Caco-2 (cell line): ENCODE results near the gene PRDM11. TPM values are rescaled to one million over a fixed set of nuclear protein-coding genes. Genes with fewer than 3 reads are reported as not detected.
A peak's percentile ranks its signal among the peaks of the same experiment; 100 is the strongest.

Experiments used
- BruUV-seq: library from RNA; stranded (reverse); fragments of 400-500 nt; replicated peaks from 2 replicates; lab custom pipeline; 2021; lab: Mats Ljungman, UMichigan
- CTCF ChIA-PET: fragments of 300-600 bp; sonication (Branson Sonifier 250); formaldehyde crosslinking; loops from one replicate; lab custom pipeline; 2022; ENCODE audit warnings: antibody characterized with exemption; lab: Charles Lee
- POLR2A ChIA-PET: fragments of 300-600 bp; sonication (Branson Sonifier 250); formaldehyde crosslinking; loops from one replicate; lab custom pipeline; 2022; ENCODE audit warnings: antibody characterized with exemption; lab: Charles Lee
- DNase-seq, 2 experiments: peaks; one replicate each; pipeline versions ENCODE4 v3.0.0 to v3.0.0-alpha.2; 2020 to 2022
- H3K27me3 ChIP-seq: replicated peaks from 2 replicates; pipeline ENCODE4 v1.6.0; 2011; ENCODE audit warnings: low read length; ENCODE audit not compliant: control insufficient read depth, insufficient read depth
- H3K36me3 ChIP-seq: 2 replicates; pipeline ENCODE4 v1.5.1; 2011; ENCODE audit warnings: low read length; ENCODE audit not compliant: control insufficient read depth, insufficient read depth
- H3K4me1 ChIP-seq: fragments of 250-450 bp; sonication (Bioruptor Pico); 2 replicates; pipeline ENCODE4 v1.5.1; 2020; ENCODE audit warnings: mild to moderate bottlenecking
- H3K4me3 ChIP-seq: 2 replicates; pipeline ENCODE4 v1.5.1; 2011; ENCODE audit warnings: low read depth, mild to moderate bottlenecking, control low read depth, low read length
- H3K9me3 ChIP-seq: fragments of 250-450 bp; sonication (Bioruptor Pico); 2 replicates; pipeline ENCODE4 v1.5.1; 2020; ENCODE audit warnings: mild to moderate bottlenecking, moderate library complexity
- H3K27ac Mint-ChIP-seq: one replicate; pipeline ENCODE4 v1.8.0; 2022; ENCODE audit warnings: mixed read lengths; ENCODE audit not compliant: unreplicated experiment
- H3K27me3 Mint-ChIP-seq: one replicate; pipeline ENCODE4 v1.8.0; 2022; ENCODE audit warnings: mixed read lengths; ENCODE audit not compliant: insufficient read depth, unreplicated experiment
- H3K36me3 Mint-ChIP-seq: one replicate; pipeline ENCODE4 v1.8.0; 2022; ENCODE audit warnings: mild to moderate bottlenecking, mixed read lengths; ENCODE audit not compliant: insufficient read depth, unreplicated experiment
- H3K4me1 Mint-ChIP-seq: one replicate; pipeline ENCODE4 v1.8.0; 2022; ENCODE audit warnings: low read depth, mixed read lengths; ENCODE audit not compliant: unreplicated experiment
- H3K4me3 Mint-ChIP-seq: one replicate; pipeline ENCODE4 v1.8.0; 2022; ENCODE audit warnings: mild to moderate bottlenecking, moderate library complexity, mixed read lengths; ENCODE audit not compliant: unreplicated experiment
- H3K9me3 Mint-ChIP-seq: one replicate; pipeline ENCODE4 v1.8.0; 2022; ENCODE audit warnings: mixed read lengths; ENCODE audit not compliant: unreplicated experiment
- intact Hi-C: fragments of 100-400 bp; cut with micrococcal nuclease; formaldehyde crosslinking; loops from one replicate; pipeline ENCODE4 v1.10.0; 2022; ENCODE audit not compliant: unreplicated experiment
- total RNA-seq: library from RNA; stranded (reverse); gene quantifications from 2 replicates; pipeline ENCODE4 v1.2.3, GENCODE V29; 2022
- TF ChIP-seq, protein P1 (sequence below), 2 experiments: fragments of 200-600 bp in 1 of 2; IDR thresholded peaks; 1 replicate in 1 of 2; 2 replicates in 1 of 2; pipeline versions ENCODE4 v1.5.1 to v1.8.0; 2011 to 2022; ENCODE audit warnings: antibody characterized with exemption in 1 of 2, control low read depth in 1 of 2, inconsistent platforms in 1 of 2, low read depth in 1 of 2, low read length in 1 of 2, mild to moderate bottlenecking in 1 of 2, moderate library complexity in 1 of 2; ENCODE audit not compliant: insufficient read depth in 1 of 2, severe bottlenecking in 1 of 2, unreplicated experiment in 1 of 2

The PRDM11 gene
- total RNA-seq, 1 experiment from 2014 or later: 11.8 TPM

DNA sequence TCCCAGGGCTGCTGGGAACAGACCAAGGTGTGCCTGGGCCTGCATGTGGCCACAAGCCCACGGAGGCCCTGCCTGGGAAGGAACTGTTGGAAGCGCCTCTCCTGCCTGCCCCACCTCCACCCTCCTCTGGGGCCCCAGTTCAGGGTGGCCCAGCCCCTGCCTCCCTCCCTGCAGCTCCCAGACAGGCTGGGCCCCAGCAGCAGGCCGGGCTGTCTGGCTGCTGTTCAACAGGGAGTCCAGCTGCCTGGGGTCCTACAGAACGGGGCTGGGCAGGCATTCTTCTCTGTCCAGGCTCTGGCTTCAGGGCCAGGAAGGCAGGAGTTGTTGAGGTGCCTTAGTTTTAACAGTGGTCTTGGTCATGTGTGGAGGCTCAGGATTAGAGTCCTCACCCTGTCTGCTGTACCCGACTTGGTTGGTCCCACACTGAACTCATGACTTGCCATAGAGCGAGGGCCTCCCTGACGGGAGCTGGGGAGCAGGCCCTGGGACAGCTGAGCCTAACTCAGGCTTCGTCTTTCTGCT is 11.8 kb downstream of the PRDM11 start:
- Mint-ChIP-seq H3K4me3 (no peak overlapping the region), H3K36me3 (peaks cover 8% of the 10 kb centered on the region), H3K4me1 (peaks cover 6% of the 10 kb centered on the region), H3K9me3 (no peaks in the 10 kb centered on the region), H3K27me3 (no peaks in the 10 kb centered on the region), H3K27ac (no peak overlapping the region)
- no peaks in the 10 kb centered on the region for H3K36me3 ChIP-seq
- no peaks in the 10 kb centered on the region for H3K27me3 ChIP-seq
- CTCF ChIA-PET: no interaction called here
- TF ChIP-seq, protein P1, sequence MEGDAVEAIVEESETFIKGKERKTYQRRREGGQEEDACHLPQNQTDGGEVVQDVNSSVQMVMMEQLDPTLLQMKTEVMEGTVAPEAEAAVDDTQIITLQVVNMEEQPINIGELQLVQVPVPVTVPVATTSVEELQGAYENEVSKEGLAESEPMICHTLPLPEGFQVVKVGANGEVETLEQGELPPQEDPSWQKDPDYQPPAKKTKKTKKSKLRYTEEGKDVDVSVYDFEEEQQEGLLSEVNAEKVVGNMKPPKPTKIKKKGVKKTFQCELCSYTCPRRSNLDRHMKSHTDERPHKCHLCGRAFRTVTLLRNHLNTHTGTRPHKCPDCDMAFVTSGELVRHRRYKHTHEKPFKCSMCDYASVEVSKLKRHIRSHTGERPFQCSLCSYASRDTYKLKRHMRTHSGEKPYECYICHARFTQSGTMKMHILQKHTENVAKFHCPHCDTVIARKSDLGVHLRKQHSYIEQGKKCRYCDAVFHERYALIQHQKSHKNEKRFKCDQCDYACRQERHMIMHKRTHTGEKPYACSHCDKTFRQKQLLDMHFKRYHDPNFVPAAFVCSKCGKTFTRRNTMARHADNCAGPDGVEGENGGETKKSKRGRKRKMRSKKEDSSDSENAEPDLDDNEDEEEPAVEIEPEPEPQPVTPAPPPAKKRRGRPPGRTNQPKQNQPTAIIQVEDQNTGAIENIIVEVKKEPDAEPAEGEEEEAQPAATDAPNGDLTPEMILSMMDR (IDR thresholded peaks at IDR 0.05; ENCODE audit: insufficient read depth in 1 of 2, low read depth in 1 of 2, low read length in 1 of 2, severe bottlenecking in 1 of 2, unreplicated experiment in 1 of 2): no peak
- H3K9me3 ChIP-seq: no peaks in the 10 kb centered on the region
- peak; percentile 39 to 58 for DNase-seq
- H3K4me3 ChIP-seq: no peak overlapping the region
- POLR2A ChIA-PET: no interaction called here
- no TSS peak for BruUV-seq
- H3K4me1 ChIP-seq: peaks cover 16% of the 10 kb centered on the region; the same call in 1 of the 2 replicates
- intact Hi-C loops: no loop called here

DNA sequence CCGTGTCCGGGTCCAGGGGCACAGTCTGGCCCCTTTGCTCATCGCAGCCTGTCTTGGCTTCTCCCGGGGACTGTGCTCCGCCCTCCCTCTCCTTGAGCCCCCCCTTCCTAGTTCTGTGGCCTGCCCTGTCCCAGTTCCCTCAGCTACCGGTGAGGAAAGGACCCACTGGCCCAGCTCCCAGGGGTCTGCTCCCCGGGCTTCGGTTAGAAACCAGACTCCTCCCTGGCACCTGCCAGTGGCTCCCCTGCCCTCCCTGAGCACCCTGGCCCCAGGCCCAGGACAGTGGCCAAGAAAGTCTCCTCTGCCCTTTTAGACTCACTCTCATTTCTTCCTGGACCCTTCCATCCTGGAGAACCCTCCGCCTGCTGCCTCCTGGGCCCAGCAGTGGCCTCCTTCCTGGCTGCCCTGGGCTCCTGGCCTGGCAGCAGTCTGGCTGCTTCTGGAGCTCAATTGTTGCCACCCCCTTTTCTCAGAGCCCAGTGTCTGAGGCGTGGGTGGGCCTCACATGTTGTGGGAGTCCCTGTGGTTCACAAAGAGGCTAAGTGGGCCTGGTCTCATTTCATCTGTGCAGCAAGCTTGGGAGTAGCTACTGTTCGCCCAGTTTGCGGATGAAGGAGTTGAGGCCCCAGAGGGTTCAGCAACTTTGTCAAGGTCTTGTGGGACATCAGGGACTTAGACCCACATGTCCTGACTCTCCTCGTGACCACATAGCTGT is 12.6 kb downstream of the PRDM11 start:
- peaks cover 6% of the 10 kb centered on the region for H3K4me1 Mint-ChIP-seq
- DNase-seq: peak in 1 of 2 experiments; percentile 20
- H3K4me3 ChIP-seq: no peak overlapping the region
- H3K4me1 ChIP-seq: peaks cover 16% of the 10 kb centered on the region; the same call in 1 of the 2 replicates
- intact Hi-C loops: no loop called here
- H3K27me3 Mint-ChIP-seq: no peaks in the 10 kb centered on the region
- no peaks in the 10 kb centered on the region for H3K9me3 Mint-ChIP-seq
- no peak overlapping the region for H3K27ac Mint-ChIP-seq
- H3K36me3 Mint-ChIP-seq: peaks cover 8% of the 10 kb centered on the region
- BruUV-seq: no TSS peak
- H3K9me3 ChIP-seq: no peaks in the 10 kb centered on the region
- H3K4me3 Mint-ChIP-seq: no peak overlapping the region
- TF ChIP-seq, protein P1 (IDR thresholded peaks at IDR 0.05; ENCODE audit: insufficient read depth in 1 of 2, low read depth in 1 of 2, low read length in 1 of 2, severe bottlenecking in 1 of 2, unreplicated experiment in 1 of 2): no peak
- no peaks in the 10 kb centered on the region for H3K36me3 ChIP-seq
- ChIA-PET CTCF (no interaction called here), POLR2A (no interaction called here)
- H3K27me3 ChIP-seq: no peaks in the 10 kb centered on the region

DNA sequence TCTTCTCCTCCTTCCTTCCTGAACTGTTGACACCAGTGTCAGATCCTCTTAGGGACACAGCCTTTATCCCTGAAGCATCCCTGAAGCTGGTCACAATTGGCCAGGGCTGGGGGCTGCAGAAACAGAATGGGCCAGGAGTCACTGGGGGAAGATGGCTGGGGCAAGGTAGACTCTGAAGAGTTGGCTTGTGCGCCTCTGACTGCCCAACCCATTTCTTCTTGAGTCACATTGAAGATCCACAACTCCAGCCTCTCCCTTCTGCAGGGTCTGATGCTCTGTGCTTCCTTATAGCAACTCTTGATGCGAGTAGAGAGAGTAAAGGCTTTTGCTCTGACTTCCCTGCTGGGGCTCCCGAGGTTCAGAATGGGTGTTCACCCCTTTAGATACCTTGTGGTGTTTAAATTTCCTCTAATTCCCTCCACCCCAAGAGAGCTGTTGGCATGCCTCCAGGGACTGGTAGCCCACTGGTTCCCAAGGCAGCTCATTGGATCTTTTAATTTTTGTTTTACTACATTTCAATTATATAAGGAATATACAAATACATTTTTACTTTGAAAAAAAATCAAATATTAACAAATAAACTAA is 13.4 kb downstream of the PRDM11 start:
- H3K36me3 Mint-ChIP-seq: peaks cover 8% of the 10 kb centered on the region
- no TSS peak for BruUV-seq
- Histone ChIP-seq H3K4me3 (no peak overlapping the region), H3K4me1 (peaks cover 16% of the 10 kb centered on the region; the same call in 1 of the 2 replicates), H3K27me3 (no peaks in the 10 kb centered on the region), H3K9me3 (no peaks in the 10 kb centered on the region), H3K36me3 (no peaks in the 10 kb centered on the region)
- H3K4me3 Mint-ChIP-seq: no peak overlapping the region
- DNase-seq: no peak
- ChIA-PET CTCF (no interaction called here), POLR2A (no interaction called here)
- intact Hi-C loops: no loop called here
- TF ChIP-seq, protein P1 (IDR thresholded peaks at IDR 0.05; ENCODE audit: insufficient read depth in 1 of 2, low read depth in 1 of 2, low read length in 1 of 2, severe bottlenecking in 1 of 2, unreplicated experiment in 1 of 2): no peak
- H3K9me3 Mint-ChIP-seq: no peaks in the 10 kb centered on the region
- no peaks in the 10 kb centered on the region for H3K27me3 Mint-ChIP-seq
- H3K27ac Mint-ChIP-seq: no peak overlapping the region
- H3K4me1 Mint-ChIP-seq: peaks cover 6% of the 10 kb centered on the region
